ENCODE measurements around the gene AHNAK2. TPM values are rescaled to one million over a fixed set of nuclear protein-coding genes. Genes with fewer than 3 reads are reported as not detected.

AHNAK2 gene
- total and polyA plus RNA-seq, 5 experiments from 2014 or later = not detected

DNA sequence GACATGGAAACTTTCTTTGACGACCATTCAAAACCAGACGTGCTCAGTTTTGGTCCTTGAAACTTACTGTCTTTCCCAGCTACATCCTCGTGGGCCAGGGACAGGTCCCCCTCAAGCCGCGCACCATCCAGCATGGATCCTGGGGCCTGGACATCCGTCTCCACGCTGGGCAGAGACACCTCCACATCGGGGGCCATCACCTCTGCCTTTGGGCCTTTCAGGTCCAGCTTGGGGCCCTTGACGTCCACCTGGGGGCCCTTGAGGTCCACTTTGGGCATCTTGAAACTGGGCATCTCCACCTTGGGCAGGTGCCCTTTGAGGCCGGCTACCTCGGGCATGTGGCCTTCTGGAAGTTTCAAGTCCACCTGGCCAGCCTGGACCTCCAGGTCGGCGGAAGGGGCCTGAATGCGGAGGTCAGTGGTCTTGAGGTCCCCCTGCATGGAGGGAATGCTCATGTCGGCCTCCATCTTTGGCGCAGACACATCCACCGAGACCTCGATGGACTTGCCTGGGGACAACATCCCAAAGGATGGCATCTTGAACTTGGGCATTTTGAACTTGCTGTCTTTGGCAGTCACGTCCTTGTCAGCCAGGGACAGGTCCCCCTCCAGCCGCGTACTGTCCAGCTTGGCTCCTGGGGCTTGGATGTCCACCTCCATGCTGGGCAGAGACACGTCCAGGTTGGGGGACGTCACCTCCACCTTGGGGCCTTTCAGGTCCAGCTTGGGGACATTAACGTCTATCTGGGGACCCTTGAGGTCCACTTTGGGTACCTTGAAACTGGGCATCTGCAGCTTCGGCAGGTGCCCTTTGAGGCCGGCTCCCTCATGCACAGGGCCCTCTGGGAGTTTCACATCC, 36.4 kb downstream of the AHNAK2 start:
- ATAC-seq = no peak
- Mint-ChIP-seq H3K4me1 (no peaks in the 10 kb centered on the region), H3K4me3 (no peak overlapping the region), H3K27ac (no peak overlapping the region), H3K27me3 (peaks cover 0 to 19% (median 7%) of the 10 kb centered on the region in 5 donors), H3K9me3 (no peaks in the 10 kb centered on the region), H3K36me3 (no peaks in the 10 kb centered on the region)
- POLR2A ChIA-PET = no interaction called here
- DNase-seq = no peak

DNA sequence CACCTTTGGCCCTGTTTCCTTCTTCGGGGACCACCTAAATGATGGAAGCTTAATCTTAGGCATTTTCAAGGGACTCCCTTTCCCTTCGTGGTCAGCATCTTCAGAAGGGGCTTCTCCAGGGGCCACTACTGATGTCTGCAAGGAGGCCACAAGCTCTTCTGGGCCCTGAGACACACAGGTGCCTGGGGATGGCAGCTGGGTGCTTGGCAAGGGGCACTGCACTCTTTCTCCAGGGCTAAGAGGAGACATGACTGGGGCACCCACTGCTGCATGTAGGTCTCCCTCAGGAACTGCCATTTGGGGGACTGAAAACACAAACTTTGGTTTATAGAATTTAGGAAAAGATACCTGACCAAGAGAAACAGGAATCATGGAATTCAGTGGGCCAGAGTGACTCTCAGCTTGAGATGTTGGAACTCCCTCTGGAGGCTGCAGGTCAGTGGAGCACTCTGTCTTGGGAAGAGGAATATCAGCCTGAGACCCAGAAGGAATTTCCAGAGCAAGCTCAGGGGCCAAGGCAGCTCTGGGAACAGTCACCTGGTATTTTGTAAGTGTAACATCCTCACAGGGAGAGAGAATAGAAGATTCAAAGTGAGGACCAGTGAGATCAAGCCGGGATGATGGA, 37.5 kb downstream of the AHNAK2 start:
- Mint-ChIP-seq H3K9me3 (no peaks in the 10 kb centered on the region), H3K4me1 (no peaks in the 10 kb centered on the region), H3K4me3 (no peak overlapping the region), H3K36me3 (no peaks in the 10 kb centered on the region), H3K27me3 (peaks cover 0 to 24% (median 7%) of the 10 kb centered on the region in 5 donors), H3K27ac (no peak overlapping the region)
- POLR2A ChIA-PET = no interaction called here
- DNase-seq = no peak
- ATAC-seq = no peak

DNA sequence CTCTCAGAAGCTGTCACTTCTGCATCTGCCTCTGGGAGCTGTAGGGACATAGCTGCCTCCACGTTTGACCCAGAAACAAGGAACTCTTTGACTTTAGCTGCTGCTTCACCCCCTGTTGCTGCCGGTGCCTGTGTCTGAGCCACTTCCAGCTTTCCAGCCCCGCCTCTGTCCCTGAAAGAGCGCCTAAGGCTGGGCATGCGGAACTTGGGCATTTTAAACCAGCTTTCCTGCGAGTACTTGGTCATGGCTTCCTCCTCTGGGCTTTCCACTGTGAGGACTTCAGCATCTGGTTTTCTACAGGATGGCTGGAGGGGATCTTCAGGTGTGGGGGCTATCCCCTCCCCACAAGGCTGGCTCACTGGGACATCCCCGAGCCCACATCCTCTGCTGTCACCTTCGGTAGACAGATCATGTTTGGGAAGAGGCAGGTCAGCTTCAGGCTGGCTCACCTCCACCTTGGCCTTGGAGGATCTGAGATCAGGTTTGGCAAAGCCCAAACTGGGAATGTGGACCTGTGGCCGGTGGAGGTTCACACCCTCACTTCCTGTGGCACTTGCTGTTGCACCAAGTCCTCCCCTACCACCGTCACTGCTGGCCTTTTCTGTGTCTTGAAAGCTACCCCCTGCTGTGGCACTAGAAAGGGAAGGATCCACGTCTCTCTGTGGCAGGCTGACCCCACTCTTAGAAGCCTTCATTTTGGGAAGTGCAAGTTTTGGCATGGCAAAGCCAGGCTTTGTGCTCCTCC, 38.3 kb downstream of the AHNAK2 start:
- POLR2A ChIA-PET = interaction anchor here (0.6 kb wide), 1 partner anchor 106 kb away, joined by 3 read pairs; no protein-coding TSS in a partner anchor
- DNase-seq = no peak
- ATAC-seq = no peak
- peaks cover 0 to 2% (median under 1%) of the 10 kb centered on the region in 4 donors for H3K4me1 Mint-ChIP-seq
- H3K27ac Mint-ChIP-seq = no peak overlapping the region
- no peaks in the 10 kb centered on the region for H3K9me3 Mint-ChIP-seq
- H3K36me3 Mint-ChIP-seq = no peaks in the 10 kb centered on the region
- peaks cover 0 to 26% (median 7%) of the 10 kb centered on the region in 5 donors for H3K27me3 Mint-ChIP-seq
- H3K4me3 Mint-ChIP-seq = no peak overlapping the region

DNA sequence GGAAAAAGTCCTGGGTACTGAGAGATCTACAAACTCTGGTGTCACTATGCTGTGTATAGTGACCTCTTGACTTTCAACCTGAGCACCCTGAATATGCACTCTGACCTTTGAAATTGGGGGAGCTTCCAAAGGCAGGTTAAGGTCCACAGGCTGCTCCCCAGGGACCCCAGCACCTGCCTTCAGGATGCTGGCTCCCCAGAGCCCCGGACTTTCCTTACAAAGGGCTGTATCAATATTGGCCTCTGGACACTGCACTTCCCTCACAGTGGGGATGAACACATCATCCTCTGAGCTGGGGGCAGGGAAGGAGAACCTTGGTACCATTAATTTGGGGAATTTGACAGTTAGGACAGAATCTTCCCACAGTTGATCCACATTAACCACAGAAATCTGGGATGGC, 39.2 kb downstream of the AHNAK2 start:
- Mint-ChIP-seq H3K27me3 (peaks cover 0 to 33% (median 7%) of the 10 kb centered on the region in 5 donors), H3K9me3 (no peaks in the 10 kb centered on the region), H3K4me3 (no peak overlapping the region), H3K36me3 (no peaks in the 10 kb centered on the region), H3K4me1 (peaks cover 1 to 7% (median 7%) of the 10 kb centered on the region in 4 donors), H3K27ac (no peak overlapping the region)
- DNase-seq (peak in 1 of 10 donors; percentile 0), ATAC-seq (no peak)
- POLR2A ChIA-PET = no interaction called here

GRCh38 chr14:104938436-104938835, 39.7 kb downstream of the AHNAK2 start:
- Mint-ChIP-seq H3K4me1 (peaks cover 1 to 7% (median 7%) of the 10 kb centered on the region in 4 donors), H3K4me3 (no peak overlapping the region), H3K9me3 (no peaks in the 10 kb centered on the region), H3K27me3 (peaks cover 0 to 31% (median 7%) of the 10 kb centered on the region in 5 donors), H3K27ac (peak overlapping the region in 1 of 10 donors; percentile 35), H3K36me3 (no peaks in the 10 kb centered on the region)
- DNase-seq = no peak
- POLR2A ChIA-PET = no interaction called here
- no peak for ATAC-seq

DNA sequence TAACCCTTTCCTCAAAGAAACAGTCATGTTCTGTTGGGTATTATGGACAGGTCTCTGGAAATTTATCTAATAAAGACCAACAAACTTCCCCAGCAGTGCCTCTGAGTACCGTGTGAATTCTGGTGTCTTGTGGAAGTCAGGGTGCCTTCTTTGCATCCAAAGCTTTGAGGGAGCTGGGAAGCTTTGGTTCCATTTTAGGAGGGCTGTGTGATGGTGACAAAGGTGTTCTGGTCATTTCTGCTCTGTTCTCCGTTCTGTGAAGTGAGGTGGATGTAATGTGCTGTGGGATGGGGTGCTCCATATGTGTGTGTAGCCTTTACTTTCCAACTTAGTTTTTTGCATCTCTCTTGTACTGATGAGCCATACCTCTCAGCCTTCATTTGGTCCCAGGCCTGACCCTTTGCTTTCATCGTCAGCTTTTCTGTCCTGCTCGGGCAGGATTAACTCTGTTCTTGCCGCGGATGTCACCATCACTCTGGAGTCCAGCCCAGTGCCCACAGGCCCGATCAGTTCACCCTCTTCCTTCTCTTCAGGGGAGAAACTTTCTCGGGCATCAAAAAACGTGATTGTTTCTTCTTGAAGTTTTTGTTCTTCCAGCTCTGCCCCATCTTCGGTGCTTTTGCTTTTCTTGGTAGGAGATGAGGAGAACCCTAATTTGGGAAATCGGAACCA, 40.3 kb downstream of the AHNAK2 start:
- ATAC-seq = no peak
- Mint-ChIP-seq H3K36me3 (no peaks in the 10 kb centered on the region), H3K27ac (no peak overlapping the region), H3K4me1 (peaks cover 1 to 7% (median 7%) of the 10 kb centered on the region in 4 donors), H3K4me3 (no peak overlapping the region), H3K27me3 (peaks cover 0 to 25% (median 7%) of the 10 kb centered on the region in 5 donors), H3K9me3 (no peaks in the 10 kb centered on the region)
- POLR2A ChIA-PET = no interaction called here
- DNase-seq = no peak

GRCh38 chr14:104937161-104937560, 41.0 kb downstream of the AHNAK2 start:
- H3K4me1 Mint-ChIP-seq = peaks cover 1 to 7% (median 7%) of the 10 kb centered on the region in 4 donors
- H3K4me3 Mint-ChIP-seq = no peak overlapping the region
- peak overlapping the region in 1 of 10 donors; percentile 2 for H3K27ac Mint-ChIP-seq
- H3K27me3 Mint-ChIP-seq = peaks cover 0 to 24% (median 7%) of the 10 kb centered on the region in 5 donors
- H3K9me3 Mint-ChIP-seq = no peaks in the 10 kb centered on the region
- ATAC-seq (no peak), DNase-seq (no peak)
- no peaks in the 10 kb centered on the region for H3K36me3 Mint-ChIP-seq
- POLR2A ChIA-PET = no interaction called here

DNA sequence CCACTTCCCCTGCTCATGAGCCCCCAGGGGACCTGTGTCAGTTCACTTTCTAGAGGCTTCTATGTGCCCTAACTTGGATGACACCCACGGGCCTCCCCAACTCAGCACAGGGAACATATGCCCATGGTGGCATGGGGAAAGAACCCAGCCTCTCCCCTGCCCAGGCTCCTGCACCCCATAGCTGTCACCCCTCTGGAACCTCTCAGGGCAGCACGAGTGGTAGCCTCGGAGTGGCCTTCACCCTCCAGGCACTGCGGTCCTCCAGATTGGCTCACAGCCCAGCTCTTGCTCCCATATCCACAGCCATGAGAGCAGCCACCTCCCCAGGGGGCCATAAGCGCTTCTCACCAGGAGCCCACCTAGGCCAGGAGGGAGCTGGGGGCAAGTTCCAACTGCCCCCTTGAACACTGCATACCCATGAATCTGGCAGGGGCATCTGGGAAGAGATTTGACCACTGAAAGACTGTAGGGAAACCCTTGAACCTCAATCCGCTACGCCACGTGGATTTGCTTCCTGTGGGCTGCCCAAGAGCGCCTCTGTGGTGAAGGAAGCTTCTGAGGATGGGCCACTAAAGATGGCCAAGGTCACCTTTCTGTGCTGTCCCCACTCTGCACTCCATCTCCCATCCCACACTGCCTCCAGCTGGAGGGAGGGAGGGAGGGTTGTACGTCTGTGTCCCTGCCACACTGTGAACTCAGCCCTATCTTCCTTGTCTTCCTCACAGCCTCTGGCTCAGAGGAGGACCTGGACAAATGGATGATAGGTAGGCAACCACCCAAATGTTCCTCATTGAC, 41.6 kb downstream of the AHNAK2 start:
- H3K4me3 Mint-ChIP-seq = no peak overlapping the region
- no peaks in the 10 kb centered on the region for H3K36me3 Mint-ChIP-seq
- DNase-seq (no peak), ATAC-seq (no peak)
- POLR2A ChIA-PET = no interaction called here
- H3K9me3 Mint-ChIP-seq = no peaks in the 10 kb centered on the region
- peak overlapping the region in 1 of 10 donors; percentile 9 for H3K27ac Mint-ChIP-seq
- peaks cover 0 to 24% (median 7%) of the 10 kb centered on the region in 5 donors for H3K27me3 Mint-ChIP-seq
- H3K4me1 Mint-ChIP-seq = peaks cover 1 to 8% (median 7%) of the 10 kb centered on the region in 4 donors

DNA sequence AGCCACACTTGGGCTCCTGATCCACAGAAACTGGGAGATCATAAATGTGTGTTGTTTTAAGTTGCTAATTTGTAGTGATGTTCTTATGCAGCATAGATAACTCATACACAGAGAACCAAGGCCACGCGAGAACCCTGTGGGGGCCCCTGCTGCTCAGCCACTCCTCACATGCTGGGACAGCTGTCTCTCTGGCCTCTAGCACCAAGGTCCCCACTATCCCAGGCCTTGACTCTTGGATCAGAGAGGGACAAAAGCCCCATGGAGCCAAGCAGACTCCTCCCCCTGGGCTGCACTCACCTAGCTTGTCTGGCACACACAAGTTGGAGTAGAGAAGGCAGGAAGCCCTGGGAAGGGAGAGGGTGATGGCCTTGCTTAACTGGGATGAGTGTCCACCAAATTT, 42.2 kb downstream of the AHNAK2 start:
- no peaks in the 10 kb centered on the region for H3K36me3 Mint-ChIP-seq
- no peak for ATAC-seq
- peaks cover 0 to 24% (median 7%) of the 10 kb centered on the region in 5 donors for H3K27me3 Mint-ChIP-seq
- DNase-seq = no peak
- POLR2A ChIA-PET = no interaction called here
- H3K4me1 Mint-ChIP-seq = peaks cover 1 to 8% (median 7%) of the 10 kb centered on the region in 4 donors
- no peaks in the 10 kb centered on the region for H3K9me3 Mint-ChIP-seq
- H3K27ac Mint-ChIP-seq = no peak overlapping the region
- no peak overlapping the region for H3K4me3 Mint-ChIP-seq

DNA sequence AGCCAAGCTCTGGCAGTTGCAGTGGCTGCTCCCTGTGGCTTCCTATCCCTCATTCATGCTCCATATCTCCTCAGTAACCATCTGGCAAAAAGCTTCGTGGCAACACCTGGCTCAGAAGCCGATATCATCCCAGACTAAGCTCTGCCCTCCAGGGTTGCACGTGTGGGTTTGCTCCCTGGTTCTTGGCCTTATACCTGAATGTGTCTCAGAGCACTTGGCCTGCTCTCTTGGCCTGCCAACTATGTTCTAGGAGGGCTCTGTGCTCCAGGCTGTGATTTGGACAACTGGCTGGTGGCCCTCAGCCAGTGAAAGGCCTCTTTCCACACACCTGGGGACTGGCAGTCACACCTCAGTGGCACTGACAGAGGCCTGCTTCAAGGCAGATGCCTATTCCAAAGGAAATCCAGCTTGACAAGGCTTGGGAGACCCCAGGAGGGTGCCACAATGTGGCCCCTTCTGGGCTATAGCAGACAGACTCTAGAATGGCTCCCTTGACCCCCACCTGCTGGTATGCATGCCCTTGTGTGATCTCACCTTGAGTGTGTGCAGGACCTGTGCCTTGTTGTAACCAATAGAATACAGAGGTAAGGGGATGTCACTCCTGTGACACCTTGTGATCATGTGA, 43.0 kb downstream of the AHNAK2 start:
- ATAC-seq (no peak), DNase-seq (peak in 1 of 10 donors; percentile 38)
- Mint-ChIP-seq H3K4me1 (peaks cover 1 to 8% (median 7%) of the 10 kb centered on the region in 4 donors), H3K9me3 (no peaks in the 10 kb centered on the region), H3K27ac (peak overlapping the region in 4 of 10 donors; percentile 20 to 69 (median 46)), H3K4me3 (peak overlapping the region in 9 of 10 donors; percentile 37 to 84 (median 72)), H3K36me3 (no peaks in the 10 kb centered on the region), H3K27me3 (peaks cover 0 to 24% (median 4%) of the 10 kb centered on the region in 5 donors)
- POLR2A ChIA-PET = interaction anchor here (0.6 kb wide), 1 partner anchor 103 kb away, joined by 3 read pairs; no protein-coding TSS in a partner anchor

All from naive thymus-derived CD8-positive, alpha-beta T cell (primary cell).